Cardiac atrium fibroblast (primary cell): ENCODE results near the gene NACA. TPM values are rescaled to one million over a fixed set of nuclear protein-coding genes. Genes with fewer than 3 reads are reported as not detected.

Source experiments
- total RNA-seq: library from RNA; depleted of rRNA; stranded (reverse); fragments of >200 nt; gene quantifications from 2 replicates; pipeline ENCODE4 v1.2.3, GENCODE V29; 2015

Gene NACA
- 957 and 1,036 TPM in 2 replicates for total RNA-seq

DNA sequence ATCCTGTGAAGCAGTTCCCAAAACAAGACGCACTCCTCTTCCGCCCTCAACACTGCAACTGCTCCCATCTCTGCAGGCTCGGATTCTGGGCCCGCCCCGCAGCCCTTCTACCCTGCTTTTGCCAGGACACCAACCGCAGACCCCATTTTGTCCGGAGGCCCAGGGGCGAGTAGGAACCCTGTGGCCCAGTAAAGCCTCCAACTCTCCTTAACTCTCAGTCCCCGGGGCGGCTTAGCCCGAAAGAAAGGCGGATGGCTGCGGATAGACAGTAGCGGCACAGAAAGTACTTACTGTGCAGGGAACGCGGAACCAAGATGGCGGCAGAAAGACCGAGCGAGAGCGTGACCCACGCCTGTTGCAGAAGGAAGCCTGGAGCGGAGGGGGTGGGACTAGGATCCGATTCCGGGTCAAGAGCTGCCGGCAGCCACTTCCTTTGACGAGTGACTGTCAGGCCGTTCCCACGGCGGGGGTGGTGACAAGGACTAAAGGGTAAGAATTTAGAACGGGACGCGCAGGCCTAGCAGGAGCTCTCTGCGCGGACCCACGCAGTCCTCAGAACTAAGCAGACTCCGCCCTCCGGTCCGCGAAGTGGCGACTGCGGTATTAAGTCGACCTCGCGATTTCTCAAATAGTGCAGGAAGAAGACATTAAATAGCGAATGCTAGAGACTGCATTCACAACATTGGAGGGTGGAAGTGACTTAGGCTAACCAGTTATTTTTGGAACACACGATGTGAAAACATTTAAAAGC is at the start of gene NACA:
Gene NACA, minus strand, starts transcription at position 328 of the 751 bp plus-strand sequence. CDS start 778 bp downstream, outside the sequence.

DNA sequence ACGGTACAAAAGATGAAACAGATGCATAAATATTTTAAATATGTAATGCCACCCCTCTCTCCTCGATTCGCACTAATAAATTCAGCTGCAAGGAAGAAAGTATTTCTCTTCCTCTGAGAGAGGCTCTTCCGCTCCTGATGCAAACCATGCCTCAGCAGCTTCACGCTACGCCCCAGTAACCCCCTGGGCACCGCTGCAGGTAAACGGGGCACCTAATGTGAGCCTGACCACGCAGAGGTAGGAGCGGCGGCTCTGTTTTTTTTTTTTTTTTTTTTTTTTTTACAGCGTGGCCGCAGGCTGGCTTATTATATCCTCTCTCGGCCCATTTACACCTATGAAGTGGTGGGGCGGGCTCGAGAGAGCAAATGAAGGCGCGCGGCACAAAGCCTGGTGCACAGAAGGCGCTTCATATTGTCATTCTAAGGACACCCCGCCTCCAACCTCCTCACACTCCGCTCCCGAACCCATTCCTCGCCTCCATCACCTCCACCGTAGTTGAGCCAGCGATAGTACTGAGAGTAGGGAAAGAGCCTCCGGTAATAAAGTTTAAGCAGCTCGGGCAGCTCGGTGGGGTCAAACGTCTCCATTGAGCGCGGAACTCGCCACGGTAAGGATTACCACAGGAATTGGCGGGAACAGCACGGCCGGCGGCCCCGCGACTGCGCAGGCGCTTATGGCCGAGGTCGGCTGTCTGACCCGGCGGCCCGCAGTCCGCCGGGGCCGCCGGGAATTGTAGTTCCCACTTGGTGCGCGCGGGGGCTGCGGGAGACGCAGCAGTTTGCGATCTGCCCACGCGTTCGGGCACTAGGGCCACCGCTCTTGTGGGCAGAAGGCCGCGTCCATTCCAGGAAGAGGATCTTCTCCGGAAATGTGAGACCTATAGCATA is 26.9 kb upstream of the NACA start, which contains the start of gene PRIM1:
Gene PRIM1, minus strand, starts transcription at position 612 of the 887 bp plus-strand sequence. Its CDS starts 25 bp downstream, at position 587.

DNA sequence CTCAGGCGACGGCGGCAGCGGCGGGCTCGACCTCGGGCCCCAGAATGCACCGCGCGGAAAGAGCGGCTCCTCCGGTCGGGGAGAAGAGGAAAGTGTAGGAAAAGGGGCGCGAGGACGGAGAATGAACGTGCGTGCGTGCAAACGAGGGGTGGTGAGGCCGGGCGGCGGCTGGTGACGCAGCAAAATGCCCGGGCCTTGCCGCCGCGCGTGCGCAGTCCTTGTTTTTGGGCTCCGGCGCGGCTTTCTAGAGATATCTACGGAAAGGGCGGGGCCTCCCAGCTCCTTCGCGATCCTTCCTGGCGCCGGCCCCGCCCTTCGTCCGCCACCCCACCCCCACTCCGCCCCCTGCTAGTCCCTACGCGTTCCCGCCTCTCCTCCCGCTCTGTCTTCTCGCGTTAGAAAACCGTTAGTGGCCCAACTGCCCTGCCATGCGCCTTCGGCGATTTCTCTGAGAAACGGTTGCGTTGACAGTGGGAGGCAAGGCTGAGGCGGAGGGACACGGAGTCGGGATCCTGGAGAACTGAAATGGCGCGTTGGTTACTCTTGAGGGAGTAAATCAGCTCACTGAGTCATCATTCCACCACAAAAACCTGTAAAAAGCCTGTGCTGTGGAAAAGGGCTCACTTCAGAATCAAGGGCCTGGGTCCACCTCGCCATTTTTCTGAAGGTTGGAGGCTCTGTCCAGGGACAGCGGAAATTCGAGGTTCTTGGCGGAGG is 36.8 kb downstream of the NACA start, which contains the start of gene PTGES3:
Gene PTGES3, minus strand, starts transcription at position 156 of the 717 bp plus-strand sequence. CDS start 285 bp downstream, outside the sequence.

Other genes starting within 250 kb of the NACA start
- gene GLS2, start 237.1 kb downstream of the NACA start, total RNA-seq = not detected in 2 replicates
- gene RBMS2, start 203.5 kb downstream of the NACA start, total RNA-seq = 14.9 and 15.3 TPM in 2 replicates
- gene BAZ2A, start 95.0 kb downstream of the NACA start, total RNA-seq = 16.6 and 25.3 TPM in 2 replicates
- gene ATP5F1B, start 79.3 kb downstream of the NACA start, total RNA-seq = 446 and 462 TPM in 2 replicates
- 51.6 and 57.3 TPM in 2 replicates for gene PTGES3, start 37.0 kb downstream of the NACA start, total RNA-seq
- 3.1 and 4.9 TPM in 2 replicates for gene PRIM1, start 27.0 kb upstream of the NACA start, total RNA-seq
- 0.16 TPM in 1 of 2 replicates, not detected in the other for gene HSD17B6, start 38.0 kb upstream of the NACA start, total RNA-seq
- gene SDR9C7, start 209.1 kb upstream of the NACA start, total RNA-seq = not detected in 2 replicates
- gene RDH16, start 232.3 kb upstream of the NACA start, total RNA-seq = not detected in 2 replicates